WTC11 (cell line): Measurements from ENCODE around the gene NIN. TPM values are rescaled to one million over a fixed set of nuclear protein-coding genes. Genes with fewer than 3 reads are reported as not detected.

ENCODE experiments used
- ATAC-seq: fragments of 200-7000 bp; cut with Tn5 transposase; 2 replicates; pipeline ENCODE4 v1.10.0; 2021; ENCODE audit warnings: mild to moderate bottlenecking, moderate library complexity
- CTCF ChIA-PET: fragments of 300-600 bp; sonication (Branson Sonifier 250); formaldehyde crosslinking; loops from one replicate; lab custom pipeline; 2021; ENCODE audit warnings: antibody characterized with exemption; lab: Charles Lee
- POLR2A ChIA-PET: fragments of 350-600 bp; sonication (Branson Sonifier 250); formaldehyde crosslinking; loops from one replicate; lab custom pipeline; 2021; ENCODE audit warnings: antibody characterized with exemption; lab: Charles Lee
- DNase-seq: peaks from one replicate; pipeline ENCODE4 v3.0.0; 2021; ENCODE audit warnings: low spot score
- H3K27ac Mint-ChIP-seq: 2 replicates; pipeline ENCODE4 v1.8.0; 2021; ENCODE audit warnings: mixed read lengths
- H3K27me3 Mint-ChIP-seq: 2 replicates; pipeline ENCODE4 v1.8.0; 2021; ENCODE audit warnings: low read depth, mild to moderate bottlenecking, moderate library complexity, mixed read lengths
- H3K36me3 Mint-ChIP-seq: 2 replicates; pipeline ENCODE4 v1.8.0; 2021; ENCODE audit warnings: mixed read lengths
- H3K4me1 Mint-ChIP-seq: 2 replicates; pipeline ENCODE4 v1.8.0; 2022; ENCODE audit warnings: mixed read lengths
- H3K4me3 Mint-ChIP-seq: 2 replicates; pipeline ENCODE4 v1.8.0; 2021; ENCODE audit warnings: mild to moderate bottlenecking, moderate library complexity, mixed read lengths
- H3K9me3 Mint-ChIP-seq: 2 replicates; pipeline ENCODE4 v1.8.0; 2021; ENCODE audit warnings: mixed read lengths
- ATF1 ChIP-seq: sonication (generic); formaldehyde crosslinking; IDR thresholded peaks from 2 replicates; pipeline ENCODE4 v1.8.1; 2023; ENCODE audit warnings: mild to moderate bottlenecking, moderate library complexity, missing genetic modification reagents
- GABPB1 ChIP-seq: sonication (generic); formaldehyde crosslinking; IDR thresholded peaks from 2 replicates; pipeline ENCODE4 v1.8.1; 2023; ENCODE audit warnings: mild to moderate bottlenecking, missing genetic modification reagents
- GTF2I ChIP-seq: fragments of 250-450 bp; sonication (Bioruptor Pico); conservative IDR thresholded peaks from 2 replicates; pipeline ENCODE4 v1.4.0; 2021; ENCODE audit warnings: mild to moderate bottlenecking
- HMGA2 ChIP-seq: fragments of 250-450 bp; sonication (Bioruptor Pico); IDR thresholded peaks from 2 replicates; pipeline ENCODE4 v1.4.0; 2021; ENCODE audit warnings: mild to moderate bottlenecking, moderate library complexity
- IRF2 ChIP-seq: sonication (generic); formaldehyde crosslinking; IDR thresholded peaks from 2 replicates; pipeline ENCODE4 v1.8.0; 2022; ENCODE audit warnings: low read depth, missing genetic modification reagents, borderline replicate concordance
- MXD4 ChIP-seq: fragments of 250-450 bp; sonication (Bioruptor Pico); IDR thresholded peaks from 2 replicates; pipeline ENCODE4 v1.8.0; 2021; ENCODE audit warnings: mild to moderate bottlenecking, moderate library complexity, borderline replicate concordance
- NFE2L1 ChIP-seq: sonication (generic); formaldehyde crosslinking; IDR thresholded peaks from 2 replicates; pipeline ENCODE4 v1.8.1; 2023; ENCODE audit warnings: missing genetic modification reagents
- NR1H2 ChIP-seq: sonication (generic); formaldehyde crosslinking; IDR thresholded peaks from 2 replicates; pipeline ENCODE4 v1.9.0; 2021; ENCODE audit warnings: mild to moderate bottlenecking, moderate library complexity, missing genetic modification reagents
- SP1 ChIP-seq: sonication (generic); formaldehyde crosslinking; conservative IDR thresholded peaks from 2 replicates; pipeline ENCODE4 v1.8.1; 2022; ENCODE audit warnings: missing genetic modification reagents
- total RNA-seq: library from RNA; stranded (reverse); gene quantifications from 3 replicates; pipeline ENCODE4 v1.2.3, GENCODE V29; 2021
- TF ChIP-seq, protein P1 (sequence below): sonication (generic); formaldehyde crosslinking; IDR thresholded peaks from 2 replicates; pipeline ENCODE4 v1.8.1; 2023; ENCODE audit warnings: mild to moderate bottlenecking, moderate library complexity, missing genetic modification reagents
- TF ChIP-seq, protein P2 (sequence below): sonication (generic); formaldehyde crosslinking; IDR thresholded peaks from 2 replicates; pipeline ENCODE4 v1.8.0; 2023; ENCODE audit warnings: missing genetic modification reagents
- TF ChIP-seq, protein P3 (sequence below): sonication (generic); formaldehyde crosslinking; IDR thresholded peaks from 2 replicates; pipeline ENCODE4 v1.8.0; 2022; ENCODE audit warnings: missing genetic modification reagents
- TF ChIP-seq, protein P4 (sequence below): sonication (generic); formaldehyde crosslinking; IDR thresholded peaks from 2 replicates; pipeline ENCODE4 v1.8.1; 2022; ENCODE audit warnings: low read depth, mild to moderate bottlenecking, moderate library complexity, missing genetic modification reagents, borderline replicate concordance
- TF ChIP-seq, protein P5 (sequence below): fragments of 250-450 bp; sonication (Bioruptor Pico); IDR thresholded peaks from 2 replicates; pipeline ENCODE4 v1.9.0; 2021; ENCODE audit warnings: mild to moderate bottlenecking
- TF ChIP-seq, protein P6 (sequence below): fragments of 250-450 bp; sonication (Bioruptor Pico); IDR thresholded peaks from 2 replicates; pipeline ENCODE4 v2.1.2; 2022; ENCODE audit warnings: mild to moderate bottlenecking, moderate library complexity
- TF ChIP-seq, protein P7 (sequence below): sonication (generic); formaldehyde crosslinking; IDR thresholded peaks from 2 replicates; pipeline ENCODE4 v1.8.1; 2023; ENCODE audit warnings: mild to moderate bottlenecking, missing genetic modification reagents
- TF ChIP-seq, protein P8 (sequence below): sonication (generic); formaldehyde crosslinking; IDR thresholded peaks from 2 replicates; pipeline ENCODE4 v1.8.1; 2023; ENCODE audit warnings: mild to moderate bottlenecking, missing genetic modification reagents, moderate library complexity
- TF ChIP-seq, protein P9 (sequence below): fragments of 200-600 bp; IDR thresholded peaks from 2 replicates; pipeline ENCODE4 v1.8.0; 2022; ENCODE audit warnings: antibody characterized with exemption

The NIN gene
- total RNA-seq, 1 experiment from 2014 or later, result 23.8 TPM

DNA sequence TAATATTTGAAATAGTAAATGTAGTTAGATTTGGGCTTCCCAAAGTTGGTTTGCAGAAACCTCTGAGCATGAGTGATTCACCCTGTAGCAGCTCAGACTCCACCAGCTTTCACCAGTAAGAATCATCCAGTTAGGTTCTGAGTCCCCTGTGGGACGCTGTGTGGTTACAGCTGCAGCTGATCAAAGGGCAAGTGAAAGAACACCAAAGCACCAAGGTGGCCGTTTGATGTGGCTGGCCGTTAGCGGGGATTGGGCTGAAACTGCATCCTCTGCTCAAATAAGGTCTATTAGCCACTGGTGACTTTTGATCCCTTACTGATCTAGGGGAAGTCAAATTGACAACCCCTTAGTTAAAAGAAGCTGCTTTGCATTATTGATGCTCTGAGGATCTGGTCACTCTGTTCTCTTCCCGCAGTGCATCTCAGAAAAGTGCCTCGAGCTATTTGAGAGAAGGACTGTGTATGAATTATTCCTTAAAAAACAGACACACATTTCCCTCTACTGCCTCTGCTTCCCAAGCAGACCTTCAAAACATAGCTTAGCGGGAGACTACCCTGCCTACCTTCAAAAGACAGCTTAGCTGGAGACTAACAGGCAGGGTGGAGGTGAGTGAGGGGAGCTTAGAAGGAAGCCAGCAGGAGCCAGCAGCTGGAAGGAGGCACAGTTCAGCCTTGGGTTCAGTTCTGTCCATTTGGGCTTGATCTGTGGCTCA is 44.6 kb upstream of the NIN start:
- Mint-ChIP-seq H3K4me3 (no peak overlapping the region), H3K27me3 (peaks cover 35% of the 10 kb centered on the region), H3K9me3 (no peaks in the 10 kb centered on the region), H3K36me3 (no peaks in the 10 kb centered on the region), H3K4me1 (peaks cover 59% of the 10 kb centered on the region), H3K27ac (no peak overlapping the region)
- CTCF ChIA-PET, result interaction anchor here (0.7 to 2.1 kb wide), 2 partner anchors 15 to 218 kb away, joined by 3 to 19 read pairs; no protein-coding TSS in a partner anchor
- no peak for ATAC-seq
- DNase-seq, result no peak
- TF ChIP-seq, protein P1, sequence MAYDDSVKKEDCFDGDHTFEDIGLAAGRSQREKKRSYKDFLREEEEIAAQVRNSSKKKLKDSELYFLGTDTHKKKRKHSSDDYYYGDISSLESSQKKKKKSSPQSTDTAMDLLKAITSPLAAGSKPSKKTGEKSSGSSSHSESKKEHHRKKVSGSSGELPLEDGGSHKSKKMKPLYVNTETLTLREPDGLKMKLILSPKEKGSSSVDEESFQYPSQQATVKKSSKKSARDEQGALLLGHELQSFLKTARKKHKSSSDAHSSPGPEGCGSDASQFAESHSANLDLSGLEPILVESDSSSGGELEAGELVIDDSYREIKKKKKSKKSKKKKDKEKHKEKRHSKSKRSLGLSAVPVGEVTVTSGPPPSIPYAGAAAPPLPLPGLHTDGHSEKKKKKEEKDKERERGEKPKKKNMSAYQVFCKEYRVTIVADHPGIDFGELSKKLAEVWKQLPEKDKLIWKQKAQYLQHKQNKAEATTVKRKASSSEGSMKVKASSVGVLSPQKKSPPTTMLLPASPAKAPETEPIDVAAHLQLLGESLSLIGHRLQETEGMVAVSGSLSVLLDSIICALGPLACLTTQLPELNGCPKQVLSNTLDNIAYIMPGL (CRISPR knock-in tag), result no peak
- TF ChIP-seq, protein P2, sequence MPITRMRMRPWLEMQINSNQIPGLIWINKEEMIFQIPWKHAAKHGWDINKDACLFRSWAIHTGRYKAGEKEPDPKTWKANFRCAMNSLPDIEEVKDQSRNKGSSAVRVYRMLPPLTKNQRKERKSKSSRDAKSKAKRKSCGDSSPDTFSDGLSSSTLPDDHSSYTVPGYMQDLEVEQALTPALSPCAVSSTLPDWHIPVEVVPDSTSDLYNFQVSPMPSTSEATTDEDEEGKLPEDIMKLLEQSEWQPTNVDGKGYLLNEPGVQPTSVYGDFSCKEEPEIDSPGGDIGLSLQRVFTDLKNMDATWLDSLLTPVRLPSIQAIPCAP (CRISPR knock-in tag), result no peak
- TF ChIP-seq NFE2L1 (CRISPR knock-in tag) (no peak), NR1H2 (CRISPR knock-in tag) (no peak), GABPB1 (0 out of 2 replicates have a peak, but pooled peaks have one; percentile 12)
- TF ChIP-seq, protein P3, sequence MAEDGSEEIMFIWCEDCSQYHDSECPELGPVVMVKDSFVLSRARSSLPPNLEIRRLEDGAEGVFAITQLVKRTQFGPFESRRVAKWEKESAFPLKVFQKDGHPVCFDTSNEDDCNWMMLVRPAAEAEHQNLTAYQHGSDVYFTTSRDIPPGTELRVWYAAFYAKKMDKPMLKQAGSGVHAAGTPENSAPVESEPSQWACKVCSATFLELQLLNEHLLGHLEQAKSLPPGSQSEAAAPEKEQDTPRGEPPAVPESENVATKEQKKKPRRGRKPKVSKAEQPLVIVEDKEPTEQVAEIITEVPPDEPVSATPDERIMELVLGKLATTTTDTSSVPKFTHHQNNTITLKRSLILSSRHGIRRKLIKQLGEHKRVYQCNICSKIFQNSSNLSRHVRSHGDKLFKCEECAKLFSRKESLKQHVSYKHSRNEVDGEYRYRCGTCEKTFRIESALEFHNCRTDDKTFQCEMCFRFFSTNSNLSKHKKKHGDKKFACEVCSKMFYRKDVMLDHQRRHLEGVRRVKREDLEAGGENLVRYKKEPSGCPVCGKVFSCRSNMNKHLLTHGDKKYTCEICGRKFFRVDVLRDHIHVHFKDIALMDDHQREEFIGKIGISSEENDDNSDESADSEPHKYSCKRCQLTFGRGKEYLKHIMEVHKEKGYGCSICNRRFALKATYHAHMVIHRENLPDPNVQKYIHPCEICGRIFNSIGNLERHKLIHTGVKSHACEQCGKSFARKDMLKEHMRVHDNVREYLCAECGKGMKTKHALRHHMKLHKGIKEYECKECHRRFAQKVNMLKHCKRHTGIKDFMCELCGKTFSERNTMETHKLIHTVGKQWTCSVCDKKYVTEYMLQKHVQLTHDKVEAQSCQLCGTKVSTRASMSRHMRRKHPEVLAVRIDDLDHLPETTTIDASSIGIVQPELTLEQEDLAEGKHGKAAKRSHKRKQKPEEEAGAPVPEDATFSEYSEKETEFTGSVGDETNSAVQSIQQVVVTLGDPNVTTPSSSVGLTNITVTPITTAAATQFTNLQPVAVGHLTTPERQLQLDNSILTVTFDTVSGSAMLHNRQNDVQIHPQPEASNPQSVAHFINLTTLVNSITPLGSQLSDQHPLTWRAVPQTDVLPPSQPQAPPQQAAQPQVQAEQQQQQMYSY (CRISPR knock-in tag), result no peak
- TF ChIP-seq, protein P4, sequence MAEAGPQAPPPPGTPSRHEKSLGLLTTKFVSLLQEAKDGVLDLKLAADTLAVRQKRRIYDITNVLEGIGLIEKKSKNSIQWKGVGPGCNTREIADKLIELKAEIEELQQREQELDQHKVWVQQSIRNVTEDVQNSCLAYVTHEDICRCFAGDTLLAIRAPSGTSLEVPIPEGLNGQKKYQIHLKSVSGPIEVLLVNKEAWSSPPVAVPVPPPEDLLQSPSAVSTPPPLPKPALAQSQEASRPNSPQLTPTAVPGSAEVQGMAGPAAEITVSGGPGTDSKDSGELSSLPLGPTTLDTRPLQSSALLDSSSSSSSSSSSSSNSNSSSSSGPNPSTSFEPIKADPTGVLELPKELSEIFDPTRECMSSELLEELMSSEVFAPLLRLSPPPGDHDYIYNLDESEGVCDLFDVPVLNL (CRISPR knock-in tag), result no peak
- POLR2A ChIA-PET, result no interaction called here

DNA sequence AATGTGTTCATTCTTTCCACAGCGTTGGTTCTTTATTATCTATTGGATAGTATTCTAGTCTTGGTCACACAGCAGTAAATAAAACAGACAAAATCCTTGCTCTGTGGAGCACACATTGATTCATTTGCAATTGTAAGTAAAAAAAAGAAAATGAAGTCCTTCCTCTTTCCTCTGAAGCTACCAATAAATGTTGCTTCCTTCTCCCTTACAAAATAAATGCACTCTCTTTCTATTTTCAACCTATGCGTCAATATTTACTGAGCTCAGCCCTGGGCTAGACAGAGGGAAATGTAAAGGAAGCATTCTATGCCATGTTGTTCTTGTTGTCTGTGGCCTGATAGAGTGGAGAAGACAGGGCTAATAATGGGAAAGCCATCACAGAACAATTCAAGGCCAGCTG is 43.8 kb upstream of the NIN start:
- Mint-ChIP-seq H3K27me3 (peaks cover 43% of the 10 kb centered on the region), H3K27ac (no peak overlapping the region; the same call in 1 of the 2 replicates), H3K4me1 (peaks cover 56% of the 10 kb centered on the region), H3K9me3 (no peaks in the 10 kb centered on the region), H3K36me3 (no peaks in the 10 kb centered on the region), H3K4me3 (no peak overlapping the region)
- CTCF ChIA-PET, result interaction anchor here (2.1 kb wide), 1 partner anchor 15 kb away, joined by 19 read pairs; no protein-coding TSS in a partner anchor
- no peak for ATAC-seq
- DNase-seq, result no peak
- POLR2A ChIA-PET, result no interaction called here
- TF ChIP-seq, protein P5, sequence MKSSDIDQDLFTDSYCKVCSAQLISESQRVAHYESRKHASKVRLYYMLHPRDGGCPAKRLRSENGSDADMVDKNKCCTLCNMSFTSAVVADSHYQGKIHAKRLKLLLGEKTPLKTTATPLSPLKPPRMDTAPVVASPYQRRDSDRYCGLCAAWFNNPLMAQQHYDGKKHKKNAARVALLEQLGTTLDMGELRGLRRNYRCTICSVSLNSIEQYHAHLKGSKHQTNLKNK (CRISPR knock-in tag), result no peak
- TF ChIP-seq, protein P6, sequence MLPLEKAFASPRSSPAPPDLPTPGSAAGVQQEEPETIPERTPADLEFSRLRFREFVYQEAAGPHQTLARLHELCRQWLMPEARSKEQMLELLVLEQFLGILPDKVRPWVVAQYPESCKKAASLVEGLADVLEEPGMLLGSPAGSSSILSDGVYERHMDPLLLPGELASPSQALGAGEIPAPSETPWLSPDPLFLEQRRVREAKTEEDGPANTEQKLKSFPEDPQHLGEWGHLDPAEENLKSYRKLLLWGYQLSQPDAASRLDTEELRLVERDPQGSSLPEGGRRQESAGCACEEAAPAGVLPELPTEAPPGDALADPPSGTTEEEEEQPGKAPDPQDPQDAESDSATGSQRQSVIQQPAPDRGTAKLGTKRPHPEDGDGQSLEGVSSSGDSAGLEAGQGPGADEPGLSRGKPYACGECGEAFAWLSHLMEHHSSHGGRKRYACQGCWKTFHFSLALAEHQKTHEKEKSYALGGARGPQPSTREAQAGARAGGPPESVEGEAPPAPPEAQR, result no peak
- TF ChIP-seq SP1 (CRISPR knock-in tag) (no peak), NR1H2 (CRISPR knock-in tag) (no peak), ATF1 (CRISPR knock-in tag) (no peak), GTF2I (CRISPR knock-in tag) (no peak), HMGA2 (CRISPR knock-in tag) (no peak), MXD4 (CRISPR knock-in tag) (no peak), IRF2 (CRISPR knock-in tag) (no peak)
- TF ChIP-seq, protein P2 (CRISPR knock-in tag), result no peak
- TF ChIP-seq, protein P7, sequence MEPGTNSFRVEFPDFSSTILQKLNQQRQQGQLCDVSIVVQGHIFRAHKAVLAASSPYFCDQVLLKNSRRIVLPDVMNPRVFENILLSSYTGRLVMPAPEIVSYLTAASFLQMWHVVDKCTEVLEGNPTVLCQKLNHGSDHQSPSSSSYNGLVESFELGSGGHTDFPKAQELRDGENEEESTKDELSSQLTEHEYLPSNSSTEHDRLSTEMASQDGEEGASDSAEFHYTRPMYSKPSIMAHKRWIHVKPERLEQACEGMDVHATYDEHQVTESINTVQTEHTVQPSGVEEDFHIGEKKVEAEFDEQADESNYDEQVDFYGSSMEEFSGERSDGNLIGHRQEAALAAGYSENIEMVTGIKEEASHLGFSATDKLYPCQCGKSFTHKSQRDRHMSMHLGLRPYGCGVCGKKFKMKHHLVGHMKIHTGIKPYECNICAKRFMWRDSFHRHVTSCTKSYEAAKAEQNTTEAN (CRISPR knock-in tag), result no peak
- TF ChIP-seq, protein P8, sequence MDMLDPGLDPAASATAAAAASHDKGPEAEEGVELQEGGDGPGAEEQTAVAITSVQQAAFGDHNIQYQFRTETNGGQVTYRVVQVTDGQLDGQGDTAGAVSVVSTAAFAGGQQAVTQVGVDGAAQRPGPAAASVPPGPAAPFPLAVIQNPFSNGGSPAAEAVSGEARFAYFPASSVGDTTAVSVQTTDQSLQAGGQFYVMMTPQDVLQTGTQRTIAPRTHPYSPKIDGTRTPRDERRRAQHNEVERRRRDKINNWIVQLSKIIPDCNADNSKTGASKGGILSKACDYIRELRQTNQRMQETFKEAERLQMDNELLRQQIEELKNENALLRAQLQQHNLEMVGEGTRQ, result no peak
- TF ChIP-seq, protein P9, sequence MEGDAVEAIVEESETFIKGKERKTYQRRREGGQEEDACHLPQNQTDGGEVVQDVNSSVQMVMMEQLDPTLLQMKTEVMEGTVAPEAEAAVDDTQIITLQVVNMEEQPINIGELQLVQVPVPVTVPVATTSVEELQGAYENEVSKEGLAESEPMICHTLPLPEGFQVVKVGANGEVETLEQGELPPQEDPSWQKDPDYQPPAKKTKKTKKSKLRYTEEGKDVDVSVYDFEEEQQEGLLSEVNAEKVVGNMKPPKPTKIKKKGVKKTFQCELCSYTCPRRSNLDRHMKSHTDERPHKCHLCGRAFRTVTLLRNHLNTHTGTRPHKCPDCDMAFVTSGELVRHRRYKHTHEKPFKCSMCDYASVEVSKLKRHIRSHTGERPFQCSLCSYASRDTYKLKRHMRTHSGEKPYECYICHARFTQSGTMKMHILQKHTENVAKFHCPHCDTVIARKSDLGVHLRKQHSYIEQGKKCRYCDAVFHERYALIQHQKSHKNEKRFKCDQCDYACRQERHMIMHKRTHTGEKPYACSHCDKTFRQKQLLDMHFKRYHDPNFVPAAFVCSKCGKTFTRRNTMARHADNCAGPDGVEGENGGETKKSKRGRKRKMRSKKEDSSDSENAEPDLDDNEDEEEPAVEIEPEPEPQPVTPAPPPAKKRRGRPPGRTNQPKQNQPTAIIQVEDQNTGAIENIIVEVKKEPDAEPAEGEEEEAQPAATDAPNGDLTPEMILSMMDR, result no peak
